H1 (cell line): ENCODE measurements around the gene CEP104. TPM values are rescaled to one million over a fixed set of nuclear protein-coding genes. Genes with fewer than 3 reads are reported as not detected.

Experiments
- CTCF ChIA-PET: fragments of 300-600 bp; sonication (Branson Sonifier 250); formaldehyde crosslinking; loops from one replicate; lab custom pipeline; 2021; ENCODE audit not compliant: partially characterized antibody; lab: Charles Lee
- POLR2A ChIA-PET: fragments of 300-600 bp; sonication (Branson Sonifier 250); formaldehyde crosslinking; loops from one replicate; lab custom pipeline; 2021; ENCODE audit warnings: inconsistent platforms; ENCODE audit not compliant: partially characterized antibody; lab: Charles Lee
- DNase-seq, 2 experiments: peaks; one replicate each; pipeline versions ENCODE4 v3.0.0 to v3.0.0-alpha.2; 2010 to 2022; ENCODE audit warnings: low spot score in 2 of 2, low read depth in 1 of 2, mixed read lengths in 1 of 2
- FAIRE-seq: peaks from 2 replicates; lab custom pipeline; 2011; peaks lifted over from hg19 to GRCh38; lab: Jason Lieb, UNC
- H2AFZ ChIP-seq: 2 replicates; pipeline ENCODE4 v1.8.1; 2012; ENCODE audit warnings: low read length, inconsistent platforms
- H2AK5ac ChIP-seq: 2 replicates; pipeline ENCODE4 v1.6.1; 2013; ENCODE audit warnings: low read depth, low read length
- H2BK120ac ChIP-seq: replicated peaks from 2 replicates; pipeline ENCODE3; 2013; ENCODE audit warnings: low read depth, low read length, inconsistent platforms
- H2BK12ac ChIP-seq: 2 replicates; pipeline ENCODE4 v1.6.1; 2013; ENCODE audit warnings: low read depth, low read length
- H2BK15ac ChIP-seq: 2 replicates; pipeline ENCODE4 v1.6.1; 2013; ENCODE audit warnings: low read length
- H2BK20ac ChIP-seq: 2 replicates; pipeline ENCODE4 v1.6.1; 2013; ENCODE audit warnings: low read length
- H2BK5ac ChIP-seq: 2 replicates; pipeline ENCODE4 v1.6.1; 2013; ENCODE audit warnings: low read depth, low read length
- H3K14ac ChIP-seq: 2 replicates; pipeline ENCODE4 v1.6.1; 2013; ENCODE audit warnings: inconsistent platforms; ENCODE audit not compliant: insufficient read length
- H3K18ac ChIP-seq: 2 replicates; pipeline ENCODE4 v1.6.1; 2013; ENCODE audit warnings: low read length; ENCODE audit errors: extremely low read depth
- H3K23ac ChIP-seq: 2 replicates; pipeline ENCODE4 v1.6.1; 2013; ENCODE audit warnings: inconsistent platforms; ENCODE audit not compliant: insufficient read length
- H3K23me2 ChIP-seq: 2 replicates; pipeline ENCODE4 v1.6.1; 2013; ENCODE audit warnings: low read depth, low read length
- H3K27ac ChIP-seq: 2 replicates; pipeline ENCODE4 v1.6.1; 2011; ENCODE audit warnings: low read depth, low read length, inconsistent platforms
- H3K27me3 ChIP-seq, 4 experiments: replicated peaks in 1 of 4; 1 replicate in 1 of 4; 2 replicates in 3 of 4; pipeline versions ENCODE4 v1.6.1 to v1.8.1; 2011 to 2013; ENCODE audit warnings: low read length in 3 of 4, mild to moderate bottlenecking in 3 of 4, inconsistent platforms in 2 of 4, mixed read lengths in 2 of 4, moderate library complexity in 1 of 4; ENCODE audit not compliant: control insufficient read depth in 3 of 4, insufficient read depth in 3 of 4; ENCODE audit errors: extremely low read depth in 1 of 4
- H3K36me3 ChIP-seq, 4 experiments: 2 replicates each; pipeline versions ENCODE4 v1.6.1 to v1.8.1; 2011 to 2013; ENCODE audit warnings: mild to moderate bottlenecking in 4 of 4, low read length in 3 of 4, moderate library complexity in 2 of 4, control low read depth in 1 of 4, inconsistent platforms in 1 of 4; ENCODE audit not compliant: insufficient read depth in 4 of 4, control insufficient read depth in 2 of 4
- H3K4ac ChIP-seq: replicated peaks from 2 replicates; pipeline ENCODE3; 2013; ENCODE audit warnings: low read length, low read depth, mixed read lengths, inconsistent platforms; ENCODE audit not compliant: insufficient read length
- H3K4me1 ChIP-seq, 4 experiments: replicated peaks in 1 of 4; 1 replicate in 1 of 4; 2 replicates in 3 of 4; pipeline versions ENCODE4 v1.6.1 to v1.8.1; 2011 to 2013; ENCODE audit warnings: low read length in 3 of 4, inconsistent platforms in 2 of 4, mixed read lengths in 1 of 4; ENCODE audit not compliant: insufficient read depth in 4 of 4, control insufficient read depth in 3 of 4
- H3K4me2 ChIP-seq, 2 experiments: 2 replicates each; pipeline versions ENCODE4 v1.6.1 to v1.8.1; 2011 to 2013; ENCODE audit warnings: low read depth in 2 of 2, low read length in 2 of 2, control low read depth in 1 of 2, inconsistent platforms in 1 of 2, mild to moderate bottlenecking in 1 of 2; ENCODE audit not compliant: insufficient read depth in 1 of 2
- H3K4me3 ChIP-seq, 4 experiments: fragments of 200-600, 300-600 bp in 1 of 4; sonication (generic), shearing (Covaris generic), sonication (Bioruptor Twin) in 1 of 4; 2 replicates each; pipeline versions ENCODE4 v1.5.1 to v1.8.1; 2011 to 2016; ENCODE audit warnings: low read length in 4 of 4, low read depth in 3 of 4, control low read depth in 2 of 4, inconsistent platforms in 2 of 4, mild to moderate bottlenecking in 2 of 4, mixed read lengths in 1 of 4, moderate library complexity in 1 of 4; ENCODE audit not compliant: insufficient read depth in 2 of 4; ENCODE audit errors: extremely low read depth in 1 of 4
- H3K56ac ChIP-seq: replicated peaks from 2 replicates; pipeline ENCODE3; 2013; ENCODE audit warnings: low read depth, mild to moderate bottlenecking, mixed read lengths, low read length, inconsistent platforms; ENCODE audit not compliant: insufficient read length
- H3K79me1 ChIP-seq: 2 replicates; pipeline ENCODE4 v1.6.1; 2013; ENCODE audit warnings: low read depth, low read length, control low read depth
- H3K79me2 ChIP-seq, 2 experiments: 2 replicates each; pipeline versions ENCODE4 v1.6.1 to v1.8.1; 2012 to 2013; ENCODE audit warnings: low read length in 2 of 2, mild to moderate bottlenecking in 2 of 2, inconsistent platforms in 1 of 2; ENCODE audit not compliant: insufficient read depth in 2 of 2, control insufficient read depth in 1 of 2
- H3K9ac ChIP-seq, 4 experiments: replicated peaks in 1 of 4; 1 replicate in 1 of 4; 2 replicates in 3 of 4; pipeline versions ENCODE4 v1.6.1 to v1.8.1; 2011 to 2013; ENCODE audit warnings: low read depth in 3 of 4, low read length in 3 of 4, control low read depth in 2 of 4, mild to moderate bottlenecking in 2 of 4, moderate library complexity in 2 of 4, inconsistent platforms in 1 of 4; ENCODE audit errors: extremely low read depth in 1 of 4
- H3K9me3 ChIP-seq, 2 experiments: 2 replicates each; pipeline versions ENCODE4 v1.6.1 to v1.8.1; 2012 to 2013; ENCODE audit warnings: mild to moderate bottlenecking in 2 of 2, moderate library complexity in 2 of 2, control low read depth in 1 of 2, inconsistent platforms in 1 of 2, low read depth in 1 of 2, low read length in 1 of 2, mixed read lengths in 1 of 2; ENCODE audit not compliant: insufficient read depth in 2 of 2
- H4K20me1 ChIP-seq, 2 experiments: replicated peaks in 1 of 2; 2 replicates each; pipeline versions ENCODE3 to v1.8.1; 2011 to 2013; ENCODE audit warnings: inconsistent platforms in 2 of 2, low read length in 2 of 2, mild to moderate bottlenecking in 1 of 2; ENCODE audit not compliant: insufficient read depth in 2 of 2, control insufficient read depth in 1 of 2
- H4K5ac ChIP-seq: 2 replicates; pipeline ENCODE4 v1.6.1; 2013; ENCODE audit warnings: low read length, low read depth, mixed read lengths, inconsistent platforms; ENCODE audit not compliant: insufficient read length
- H4K8ac ChIP-seq: 2 replicates; pipeline ENCODE4 v1.8.0; 2013; ENCODE audit warnings: mild to moderate bottlenecking, moderate library complexity, low read length, inconsistent platforms; ENCODE audit not compliant: insufficient read depth; ENCODE audit errors: extremely low read depth
- H4K91ac ChIP-seq: replicated peaks from 2 replicates; pipeline ENCODE3; 2013; ENCODE audit warnings: low read length, mixed read lengths, inconsistent platforms; ENCODE audit not compliant: insufficient read length
- POU5F1 ChIP-seq: IDR thresholded peaks from 2 replicates; pipeline ENCODE4 v1.6.1; 2011; ENCODE audit warnings: low read depth, mild to moderate bottlenecking, low read length, moderate library complexity
- SIN3A ChIP-seq, 2 experiments: IDR thresholded peaks in 1 of 2; conservative IDR thresholded peaks in 1 of 2; 2 replicates each; pipeline ENCODE4 v1.6.1; 2011 to 2012; ENCODE audit warnings: low read length in 2 of 2, improper control_type of control experiment in 1 of 2, low read depth in 1 of 2, mild to moderate bottlenecking in 1 of 2
- ZNF274 ChIP-seq: IDR thresholded peaks from 2 replicates; pipeline ENCODE4 v1.7.0; 2012; ENCODE audit warnings: low read length, borderline replicate concordance; ENCODE audit errors: extremely low read depth
- WGBS, 2 experiments: shearing (Covaris generic) in 1 of 2; methylation state at CpG; one replicate each; pipeline versions ENCODE4 v1.1.6 to v1.1.7; 2013 to 2015; ENCODE audit warnings: low lambda C conversion rate in 2 of 2, mixed read lengths in 2 of 2, inconsistent platforms in 1 of 2, low coverage in 1 of 2, missing lambda C conversion rate in 1 of 2; ENCODE audit not compliant: insufficient replicate concordance in 2 of 2, insufficient coverage in 1 of 2, insufficient read length in 1 of 2; ENCODE audit errors: extremely low coverage in 1 of 2, missing lambda C conversion rate in 1 of 2; 5-methylcytosine and 5-hydroxymethylcytosine counted together
- polyA plus RNA-seq, 7 experiments: library from polyadenylated mRNA; depleted of rRNA in 3 of 7; stranded (reverse) in 5 of 7; unstranded in 2 of 7; fragments of >200 nt in 5 of 7; fragments of 200-250 nt in 2 of 7; gene quantifications; 1 replicate in 5 of 7; 2 replicates in 1 of 7; 4 replicates in 1 of 7; pipeline versions ENCODE4 v1.2.1 to v1.2.3, GENCODE V29; 2011 to 2013; ENCODE audit warnings: missing spikeins in 2 of 7, mixed read lengths in 2 of 7
- total RNA-seq: library from RNA; stranded (reverse); fragmentation: NEBNext Ultra II Directional; extraction: Animal tissue kit (Norgen Biotek cat#: 25700); gene quantifications from 2 replicates; pipeline ENCODE4 v1.2.1, GENCODE V29; 2021

The CEP104 gene
- total and polyA plus RNA-seq, 2 of the 8 experiments (the other 6 are each of a cell fraction or from before 2014, with no cell fraction given), result 8.0 to 43.9 TPM

DNA sequence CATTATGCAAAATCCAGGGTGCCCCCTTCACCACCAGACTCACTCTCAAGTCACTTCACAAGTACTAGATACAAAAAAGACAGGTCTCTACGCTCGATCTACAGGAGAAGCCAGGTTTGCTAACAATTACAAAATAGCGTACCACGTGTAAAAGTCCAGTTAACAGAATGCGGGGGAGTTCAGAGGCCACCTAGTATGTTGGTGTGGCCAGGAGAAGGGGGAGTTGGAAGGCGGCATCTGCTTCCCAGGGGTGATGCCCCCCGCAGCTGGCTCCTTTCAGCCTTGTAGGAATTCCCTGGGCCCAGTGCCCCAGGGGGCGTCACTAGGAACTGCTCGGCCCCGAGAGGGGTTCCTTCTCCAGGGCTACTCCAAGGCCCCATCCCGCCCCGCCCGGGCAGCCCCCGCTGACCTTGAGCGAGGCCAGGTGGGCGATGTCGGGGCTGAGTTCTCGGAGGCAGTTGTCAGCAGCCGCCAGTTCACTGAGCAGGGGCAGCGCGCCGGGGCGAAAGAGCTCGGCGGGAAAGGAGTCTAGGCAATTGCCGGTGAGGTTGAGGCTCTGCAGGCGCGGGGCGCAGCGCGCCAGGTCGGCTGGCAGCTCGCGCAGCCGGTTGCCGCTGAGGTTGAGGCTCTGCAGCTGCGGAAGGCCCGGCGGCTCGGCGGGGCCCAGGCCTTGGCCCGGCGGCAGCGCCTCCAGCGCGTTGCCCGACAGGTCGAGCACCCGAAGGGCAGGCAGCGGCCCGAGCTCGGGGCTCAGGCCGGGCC is 61.4 kb downstream of the CEP104 start:
- H2BK12ac ChIP-seq, result 0 out of 2 replicates have a peak overlapping the region, but pooled peaks have one; percentile 29
- no peak overlapping the region; the same call in 1 of the 2 replicates for H3K18ac ChIP-seq
- H3K27me3 ChIP-seq, result no peaks in the 10 kb centered on the region; a peak in 2 of 7 replicates
- peaks cover 9 to 23% (median 14%) of the 10 kb centered on the region in 4 experiments for H3K4me1 ChIP-seq
- no peaks in the 10 kb centered on the region; a peak in 1 of 4 replicates for H3K9me3 ChIP-seq
- H2BK120ac ChIP-seq, result no peak overlapping the region
- no peak overlapping the region for H3K4ac ChIP-seq
- CTCF ChIA-PET, result interaction anchor here (0.5 to 5.2 kb wide), 5 partner anchors 10 to 324 kb away, joined by 3 to 40 read pairs (median 5); no protein-coding TSS in a partner anchor
- POLR2A ChIA-PET, result interaction anchor here (1.0 to 4.8 kb wide), 5 partner anchors 9 to 105 kb away, joined by 3 to 29 read pairs (median 11); partner anchors contain the start of gene C1orf174
- H3K23ac ChIP-seq, result no peak overlapping the region
- WGBS, 2 experiments, result 9% methylated on average over 41 of the region's 53 CpGs; no CpG with 5 or more reads in 1 of the 2 experiments
- peak overlapping the region; percentile 67 to 85 (median 78) for H3K4me3 ChIP-seq
- H2AFZ ChIP-seq, result no peak overlapping the region
- H3K36me3 ChIP-seq, result no peaks in the 10 kb centered on the region
- peaks cover 0 to 7% of the 10 kb centered on the region in 2 experiments for H4K20me1 ChIP-seq
- peaks cover 9 to 39% of the 10 kb centered on the region in 2 experiments for H3K79me2 ChIP-seq
- no peak for TF ChIP-seq POU5F1
- no peak for TF ChIP-seq ZNF274
- 0 out of 4 replicates have a peak, but pooled peaks of 1 of the 2 experiments have one; percentile 7 for TF ChIP-seq SIN3A (conservative IDR thresholded peaks at IDR 0.05 in 1 of 2, IDR thresholded peaks at IDR 0.05 in 1 of 2; ENCODE audit: low read depth in 1 of 2, low read length in 2 of 2)
- TF ChIP-seq, all 59 proteins: peak for 1
- no peak overlapping the region for H3K14ac ChIP-seq
- H4K5ac ChIP-seq, result no peak overlapping the region
- peak overlapping the region; percentile 76 to 96 for H3K4me2 ChIP-seq
- peaks cover 10% of the 10 kb centered on the region for H3K79me1 ChIP-seq
- no peak overlapping the region for H2BK5ac ChIP-seq
- no peak for DNase-seq
- H3K23me2 ChIP-seq, result peaks cover 15% of the 10 kb centered on the region; the same call in 1 of the 2 replicates
- no peak overlapping the region for H3K56ac ChIP-seq
- H4K91ac ChIP-seq, result no peak overlapping the region
- no peak overlapping the region; the same call in 1 of the 2 replicates for H3K27ac ChIP-seq
- H2AK5ac ChIP-seq, result 0 out of 2 replicates have a peak overlapping the region, but pooled peaks have one; percentile 60
- no peak overlapping the region for H2BK15ac ChIP-seq
- H2BK20ac ChIP-seq, result no peak overlapping the region
- peak overlapping the region; percentile 66 to 79 (median 76) for H3K9ac ChIP-seq
- peak overlapping the region; percentile 57; the same call in 1 of the 2 replicates for H4K8ac ChIP-seq
- FAIRE-seq, result no peak
